NCI-H1417 (cell line): ENCODE results near the gene G2E3.
A peak's percentile ranks its signal among the peaks of the same experiment; 100 is the strongest.

Experiments used
- DNase-seq, 3 experiments: peaks; one replicate each; lab custom pipeline; 2025; lab: John Stamatoyannopoulos, UW

G2E3 gene

GRCh38 chr14:30651937-30652336 is 93.0 kb downstream of the G2E3 start:
- no peak for DNase-seq

GRCh38 chr14:30655124-30655523 is 96.2 kb downstream of the G2E3 start:
- no peak for DNase-seq

- no peak for DNase-seq
Observed at GRCh38 chr14:30655658-30656057, 96.7 kb downstream of the G2E3 start.

GRCh38 chr14:30656190-30656632 is 97.3 kb downstream of the G2E3 start:
- peak; percentile 32 to 65 (median 50) for DNase-seq

GRCh38 chr14:30657050-30657449 is 98.1 kb downstream of the G2E3 start:
- DNase-seq = no peak

- DNase-seq = peak in 1 of 3 experiments; percentile 42
Observed at GRCh38 chr14:30657606-30658163, 98.7 kb downstream of the G2E3 start.

- DNase-seq = no peak
Observed at GRCh38 chr14:30658645-30659044, 99.7 kb downstream of the G2E3 start.

GRCh38 chr14:30669594-30669993 is 110.6 kb downstream of the G2E3 start:
- DNase-seq = no peak
